Measurements from ENCODE around the gene FAM43B.

FAM43B gene

GRCh38 chr1:20551161-20551560, 1.2 kb upstream of the FAM43B start:
- no peak for DNase-seq (ENCODE audit: low read depth in 3 of 3)

- no peak for DNase-seq (ENCODE audit: low read depth in 3 of 3)
Observed at GRCh38 chr1:20552728-20553445, 514 bp downstream of the FAM43B start.

- no peak for DNase-seq (ENCODE audit: low read depth in 3 of 3)
Observed at GRCh38 chr1:20555025-20555757, 2.8 kb downstream of the FAM43B start.

GRCh38 chr1:20555758-20556120, 3.4 kb downstream of the FAM43B start:
- no peak for DNase-seq (ENCODE audit: low read depth in 3 of 3)

- no peak for DNase-seq (ENCODE audit: low read depth in 3 of 3)
Observed at GRCh38 chr1:20558191-20558590, 5.8 kb downstream of the FAM43B start.

- DNase-seq (ENCODE audit: low read depth in 3 of 3): no peak
Observed at GRCh38 chr1:20560966-20561365, 8.6 kb downstream of the FAM43B start.

- DNase-seq (ENCODE audit: low read depth in 3 of 3): no peak
Observed at GRCh38 chr1:20565234-20565633, 12.9 kb downstream of the FAM43B start.

GRCh38 chr1:20569523-20570098, 17.2 kb downstream of the FAM43B start:
- DNase-seq (ENCODE audit: low read depth in 3 of 3): no peak

- no peak for DNase-seq (ENCODE audit: low read depth in 3 of 3)
Observed at GRCh38 chr1:20571427-20571826, 19.1 kb downstream of the FAM43B start.

GRCh38 chr1:20573987-20574386, 21.6 kb downstream of the FAM43B start:
- no peak for DNase-seq (ENCODE audit: low read depth in 3 of 3)

- DNase-seq (ENCODE audit: low read depth in 3 of 3): peak; percentile 5 to 76 (median 11)
Observed at GRCh38 chr1:20574686-20575540, 22.5 kb downstream of the FAM43B start.

- no peak for DNase-seq (ENCODE audit: low read depth in 3 of 3)
Observed at GRCh38 chr1:20575541-20576336, 23.4 kb downstream of the FAM43B start.

GRCh38 chr1:20578062-20578461, 25.7 kb downstream of the FAM43B start:
- DNase-seq (ENCODE audit: low read depth in 3 of 3): no peak

- DNase-seq (ENCODE audit: low read depth in 3 of 3): no peak
Observed at GRCh38 chr1:20578721-20579395, 26.5 kb downstream of the FAM43B start.

- no peak for DNase-seq (ENCODE audit: low read depth in 3 of 3)
Observed at GRCh38 chr1:20584890-20585289, 32.5 kb downstream of the FAM43B start.

- DNase-seq (ENCODE audit: low read depth in 3 of 3): no peak
Observed at GRCh38 chr1:20586953-20587660, 34.7 kb downstream of the FAM43B start.

- DNase-seq (ENCODE audit: low read depth in 3 of 3): no peak
Observed at GRCh38 chr1:20587661-20588053, 35.3 kb downstream of the FAM43B start.

- no peak for DNase-seq (ENCODE audit: low read depth in 3 of 3)
Observed at GRCh38 chr1:20588634-20589225, 36.4 kb downstream of the FAM43B start, which contains the start of gene CDA. Gene CDA (plus strand): TSS chr1:20589097. CDS start chr1:20589130, 33 bp downstream.

Measured in stimulated activated CD4-positive, alpha-beta T cell treated with anti-CD3 and anti-CD28 coated beads, TNF-alpha, amount 100 ng/mL, for 24 hours (primary cell).